WTC11 (cell line): ENCODE data around the gene TOM1L2. TPM values are rescaled to one million over a fixed set of nuclear protein-coding genes. Genes with fewer than 3 reads are reported as not detected.

Experiments
- ATF2 ChIP-seq: sonication (generic); formaldehyde crosslinking; IDR thresholded peaks from 2 replicates; pipeline ENCODE4 v1.8.1; 2022; ENCODE audit warnings: low read depth, missing genetic modification reagents, borderline replicate concordance
- ATF3 ChIP-seq: sonication (generic); formaldehyde crosslinking; conservative IDR thresholded peaks from 2 replicates; pipeline ENCODE4 v1.8.1; 2022; ENCODE audit warnings: mild to moderate bottlenecking, missing genetic modification reagents
- CREB1 ChIP-seq: sonication (generic); formaldehyde crosslinking; IDR thresholded peaks from 2 replicates; pipeline ENCODE4 v1.8.0; 2023; ENCODE audit warnings: mild to moderate bottlenecking, missing genetic modification reagents
- E2F1 ChIP-seq: sonication (generic); formaldehyde crosslinking; IDR thresholded peaks from 2 replicates; pipeline ENCODE4 v1.8.0; 2022; ENCODE audit warnings: mild to moderate bottlenecking, missing genetic modification reagents
- ERG ChIP-seq: fragments of 250-450 bp; sonication (Bioruptor Pico); IDR thresholded peaks from 2 replicates; pipeline ENCODE4 v1.8.0; 2021; ENCODE audit warnings: mild to moderate bottlenecking
- FOXK1 ChIP-seq: sonication (generic); formaldehyde crosslinking; IDR thresholded peaks from 2 replicates; pipeline ENCODE4 v1.8.0; 2022; ENCODE audit warnings: mild to moderate bottlenecking, moderate library complexity, missing genetic modification reagents
- MAX ChIP-seq: sonication (generic); formaldehyde crosslinking; IDR thresholded peaks from 2 replicates; pipeline ENCODE4 v1.8.0; 2022; ENCODE audit warnings: mild to moderate bottlenecking, missing genetic modification reagents
- MLX ChIP-seq: sonication (generic); formaldehyde crosslinking; IDR thresholded peaks from 2 replicates; pipeline ENCODE4 v1.8.1; 2023; ENCODE audit warnings: mild to moderate bottlenecking, missing genetic modification reagents, moderate library complexity
- MXD4 ChIP-seq: fragments of 250-450 bp; sonication (Bioruptor Pico); IDR thresholded peaks from 2 replicates; pipeline ENCODE4 v1.8.0; 2021; ENCODE audit warnings: mild to moderate bottlenecking, moderate library complexity, borderline replicate concordance
- NFYB ChIP-seq: sonication (generic); formaldehyde crosslinking; conservative IDR thresholded peaks from 2 replicates; pipeline ENCODE4 v1.8.0; 2022; ENCODE audit warnings: low read depth, missing genetic modification reagents
- SMAD3 ChIP-seq: sonication (generic); formaldehyde crosslinking; IDR thresholded peaks from 2 replicates; pipeline ENCODE4 v1.8.0; 2022; ENCODE audit warnings: missing genetic modification reagents, mild to moderate bottlenecking, borderline replicate concordance
- SOX15 ChIP-seq: fragments of 250-450 bp; sonication (Bioruptor Pico); IDR thresholded peaks from 2 replicates; pipeline ENCODE4 v1.9.0; 2021; ENCODE audit warnings: mild to moderate bottlenecking
- SP1 ChIP-seq: sonication (generic); formaldehyde crosslinking; conservative IDR thresholded peaks from 2 replicates; pipeline ENCODE4 v1.8.1; 2022; ENCODE audit warnings: missing genetic modification reagents
- TP53 ChIP-seq: sonication (generic); formaldehyde crosslinking; IDR thresholded peaks from 2 replicates; pipeline ENCODE4 v1.8.1; 2023; ENCODE audit warnings: mild to moderate bottlenecking, missing genetic modification reagents
- USF1 ChIP-seq: sonication (generic); formaldehyde crosslinking; IDR thresholded peaks from 2 replicates; pipeline ENCODE4 v1.8.0; 2022; ENCODE audit warnings: mild to moderate bottlenecking, missing genetic modification reagents
- ZMAT4 ChIP-seq: fragments of 250-450 bp; sonication (Bioruptor Pico); IDR thresholded peaks from 2 replicates; pipeline ENCODE4 v1.9.0; 2021; ENCODE audit warnings: mild to moderate bottlenecking
- ZNF317 ChIP-seq: sonication (generic); formaldehyde crosslinking; IDR thresholded peaks from 2 replicates; pipeline ENCODE4 v1.8.1; 2023; ENCODE audit warnings: low read depth, mild to moderate bottlenecking, moderate library complexity, missing genetic modification reagents, borderline replicate concordance
- ZNF416 ChIP-seq: fragments of 250-450 bp; sonication (Bioruptor Pico); IDR thresholded peaks from 2 replicates; pipeline ENCODE4 v1.9.0; 2021; ENCODE audit warnings: mild to moderate bottlenecking, inconsistent platforms
- ZNF425 ChIP-seq: fragments of 250-450 bp; sonication (Bioruptor Pico); conservative IDR thresholded peaks from 2 replicates; pipeline ENCODE4 v1.9.0; 2021; ENCODE audit warnings: mild to moderate bottlenecking
- ZNF671 ChIP-seq: fragments of 250-450 bp; sonication (Bioruptor Pico); IDR thresholded peaks from 2 replicates; pipeline ENCODE4 v1.8.0; 2021; ENCODE audit warnings: mild to moderate bottlenecking
- total RNA-seq: library from RNA; stranded (reverse); gene quantifications from 3 replicates; pipeline ENCODE4 v1.2.3, GENCODE V29; 2021

Gene TOM1L2
- total RNA-seq, 1 experiment from 2014 or later = 6.4 TPM

GRCh38 chr17:17839791-17840707, 132.2 kb downstream of the TOM1L2 start (continued):
- TF ChIP-seq SMAD3 (no peak), ERG (CRISPR knock-in tag) (no peak), MXD4 (no peak), ZNF416 (CRISPR knock-in tag) (no peak), E2F1 (CRISPR knock-in tag) (no peak), ATF3 (no peak), MLX (CRISPR knock-in tag) (no peak), NFYB (CRISPR knock-in tag) (peak; percentile 73), TP53 (CRISPR knock-in tag) (no peak), ZNF425 (CRISPR knock-in tag) (no peak), ZMAT4 (CRISPR knock-in tag) (no peak), CREB1 (CRISPR knock-in tag) (no peak), FOXK1 (CRISPR knock-in tag) (peak; percentile 74), SOX15 (no peak), SP1 (peak; percentile 79), USF1 (CRISPR knock-in tag) (peak; percentile 84), MAX (CRISPR knock-in tag) (peak; percentile 65), ZNF317 (CRISPR knock-in tag) (no peak), ZNF671 (no peak), ATF2 (no peak)
